ENCODE measurements around the gene PIP5KL1. TPM values are rescaled to one million over a fixed set of nuclear protein-coding genes. Genes with fewer than 3 reads are reported as not detected.

Gene PIP5KL1
- total RNA-seq, 1 donor from 2014 or later: 2.7 TPM

- intact Hi-C loops (cut with micrococcal nuclease): no loop called here
These were observed 20.1 kb upstream of the PIP5KL1 start for GRCh38 chr9:127950513-127951289.

- intact Hi-C loops (cut with micrococcal nuclease): no loop called here
These were observed 19.4 kb upstream of the PIP5KL1 start for GRCh38 chr9:127949827-127950512.

GRCh38 chr9:127947841-127948710 lies 17.5 kb upstream of the PIP5KL1 start:
- intact Hi-C loops (cut with micrococcal nuclease): no loop called here

- intact Hi-C loops (cut with micrococcal nuclease): no loop called here
These were observed 16.2 kb upstream of the PIP5KL1 start for GRCh38 chr9:127946728-127947127.

- intact Hi-C loops (cut with micrococcal nuclease): no loop called here
These were observed 15.4 kb upstream of the PIP5KL1 start for GRCh38 chr9:127945942-127946341.

- intact Hi-C loops (cut with micrococcal nuclease): no loop called here
These were observed 14.8 kb upstream of the PIP5KL1 start for GRCh38 chr9:127945338-127945737.

GRCh38 chr9:127944586-127945218 lies 14.1 kb upstream of the PIP5KL1 start:
- intact Hi-C loops (cut with micrococcal nuclease): no loop called here

GRCh38 chr9:127943731-127944144 lies 13.2 kb upstream of the PIP5KL1 start:
- intact Hi-C loops (cut with micrococcal nuclease): loop anchor here (1.0 kb wide), 1 partner anchor 92 kb away; no protein-coding TSS in a partner anchor

GRCh38 chr9:127943011-127943662 lies 12.6 kb upstream of the PIP5KL1 start:
- intact Hi-C loops (cut with micrococcal nuclease): loop anchor here (1.0 kb wide), 1 partner anchor 92 kb away; no protein-coding TSS in a partner anchor

- intact Hi-C loops (cut with micrococcal nuclease): loop anchor here (1.0 kb wide), 1 partner anchor 93 kb away; no protein-coding TSS in a partner anchor
These were observed 11.8 kb upstream of the PIP5KL1 start for GRCh38 chr9:127942216-127943010.

- intact Hi-C loops (cut with micrococcal nuclease): no loop called here
These were observed 11.3 kb upstream of the PIP5KL1 start for GRCh38 chr9:127941961-127942215.

GRCh38 chr9:127941062-127941960 lies 10.7 kb upstream of the PIP5KL1 start:
- intact Hi-C loops (cut with micrococcal nuclease): no loop called here

- intact Hi-C loops (cut with micrococcal nuclease): no loop called here
These were observed 10.0 kb upstream of the PIP5KL1 start for GRCh38 chr9:127940593-127940992.

- intact Hi-C loops (cut with micrococcal nuclease): loop anchor here (5.0 kb wide), 2 partner anchors 189 to 339 kb away; partner anchors contain the start of genes GOLGA2, PTGES2 and SWI5
These were observed 7.7 kb upstream of the PIP5KL1 start for GRCh38 chr9:127938298-127938690.

- intact Hi-C loops (cut with micrococcal nuclease): loop anchor here (2.0 to 5.0 kb wide), 4 partner anchors 33 to 340 kb away; partner anchors contain the start of genes EEIG1, GOLGA2, PTGES2 and SWI5
These were observed 7.1 kb upstream of the PIP5KL1 start, which contains the start of gene DPM2 for GRCh38 chr9:127937388-127938297. Gene DPM2 (minus strand): TSS chr9:127937854. CDS start chr9:127937820, 34 bp downstream.

- intact Hi-C loops (cut with micrococcal nuclease): loop anchor here (2.0 to 5.0 kb wide), 4 partner anchors 34 to 340 kb away; partner anchors contain the start of genes EEIG1, GOLGA2, PTGES2 and SWI5
These were observed 6.4 kb upstream of the PIP5KL1 start for GRCh38 chr9:127937056-127937387.

- intact Hi-C loops (cut with micrococcal nuclease): loop anchor here (2.0 to 5.0 kb wide), 4 partner anchors 34 to 341 kb away; partner anchors contain the start of genes EEIG1, GOLGA2, PTGES2 and SWI5
These were observed 5.8 kb upstream of the PIP5KL1 start for GRCh38 chr9:127936347-127936852.
